ENCODE results near the gene CRYBB3.

DNA sequence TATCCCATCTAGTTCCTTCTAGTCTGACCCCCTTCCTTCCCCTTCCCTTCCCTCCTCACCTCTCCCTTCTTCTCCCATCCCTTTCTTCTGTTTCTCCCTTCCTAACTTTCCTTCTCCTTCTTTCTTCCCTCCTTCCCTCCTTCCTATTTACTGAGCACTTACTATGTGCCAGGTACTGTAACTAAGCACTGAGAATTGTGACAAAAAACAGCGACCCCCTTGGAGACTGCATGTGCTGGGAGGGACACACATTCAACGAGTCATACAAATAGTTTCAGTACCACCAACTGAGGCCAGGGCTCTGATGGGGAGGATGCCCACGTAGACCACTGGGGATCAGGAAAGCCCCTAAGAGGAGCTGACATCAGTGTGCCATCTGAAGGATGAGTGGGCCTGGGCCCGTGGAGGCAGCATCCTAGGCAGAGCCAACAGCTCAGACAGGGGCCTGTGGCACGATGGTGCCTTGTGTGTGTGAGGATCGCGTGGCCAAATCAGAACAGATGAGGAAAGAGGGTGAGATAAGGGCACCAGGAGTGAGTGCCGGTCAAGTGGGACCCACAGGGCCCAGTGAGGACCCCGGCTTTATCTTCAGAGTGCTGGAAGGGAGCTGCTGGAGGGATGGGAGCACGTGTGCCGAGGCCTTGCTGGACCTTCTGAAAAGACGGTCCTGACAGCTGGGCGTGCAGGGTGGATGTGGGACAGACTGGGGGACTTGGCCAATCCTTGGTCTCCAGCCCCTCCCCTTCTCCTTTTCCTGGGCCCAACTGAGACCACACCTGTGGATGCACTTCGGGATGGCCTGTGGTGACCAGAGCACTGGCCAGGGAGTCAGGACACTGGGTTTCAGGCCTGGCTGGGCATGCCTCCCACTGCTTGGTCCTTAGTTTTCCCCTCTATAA, 38.4 kb upstream of the CRYBB3 start:
- TF ChIP-seq, protein P1, sequence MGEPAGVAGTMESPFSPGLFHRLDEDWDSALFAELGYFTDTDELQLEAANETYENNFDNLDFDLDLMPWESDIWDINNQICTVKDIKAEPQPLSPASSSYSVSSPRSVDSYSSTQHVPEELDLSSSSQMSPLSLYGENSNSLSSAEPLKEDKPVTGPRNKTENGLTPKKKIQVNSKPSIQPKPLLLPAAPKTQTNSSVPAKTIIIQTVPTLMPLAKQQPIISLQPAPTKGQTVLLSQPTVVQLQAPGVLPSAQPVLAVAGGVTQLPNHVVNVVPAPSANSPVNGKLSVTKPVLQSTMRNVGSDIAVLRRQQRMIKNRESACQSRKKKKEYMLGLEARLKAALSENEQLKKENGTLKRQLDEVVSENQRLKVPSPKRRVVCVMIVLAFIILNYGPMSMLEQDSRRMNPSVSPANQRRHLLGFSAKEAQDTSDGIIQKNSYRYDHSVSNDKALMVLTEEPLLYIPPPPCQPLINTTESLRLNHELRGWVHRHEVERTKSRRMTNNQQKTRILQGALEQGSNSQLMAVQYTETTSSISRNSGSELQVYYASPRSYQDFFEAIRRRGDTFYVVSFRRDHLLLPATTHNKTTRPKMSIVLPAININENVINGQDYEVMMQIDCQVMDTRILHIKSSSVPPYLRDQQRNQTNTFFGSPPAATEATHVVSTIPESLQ (CRISPR knock-in tag; IDR thresholded peaks at IDR 0.05) = no peak
- TF ChIP-seq, protein P2, sequence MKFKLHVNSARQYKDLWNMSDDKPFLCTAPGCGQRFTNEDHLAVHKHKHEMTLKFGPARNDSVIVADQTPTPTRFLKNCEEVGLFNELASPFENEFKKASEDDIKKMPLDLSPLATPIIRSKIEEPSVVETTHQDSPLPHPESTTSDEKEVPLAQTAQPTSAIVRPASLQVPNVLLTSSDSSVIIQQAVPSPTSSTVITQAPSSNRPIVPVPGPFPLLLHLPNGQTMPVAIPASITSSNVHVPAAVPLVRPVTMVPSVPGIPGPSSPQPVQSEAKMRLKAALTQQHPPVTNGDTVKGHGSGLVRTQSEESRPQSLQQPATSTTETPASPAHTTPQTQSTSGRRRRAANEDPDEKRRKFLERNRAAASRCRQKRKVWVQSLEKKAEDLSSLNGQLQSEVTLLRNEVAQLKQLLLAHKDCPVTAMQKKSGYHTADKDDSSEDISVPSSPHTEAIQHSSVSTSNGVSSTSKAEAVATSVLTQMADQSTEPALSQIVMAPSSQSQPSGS (CRISPR knock-in tag; IDR thresholded peaks at IDR 0.05; ENCODE audit: borderline replicate concordance, low read depth) = no peak
- TF ChIP-seq NR2C2 (CRISPR knock-in tag; IDR thresholded peaks at IDR 0.05) (no peak), RELA (CRISPR knock-in tag; IDR thresholded peaks at IDR 0.05; ENCODE audit: borderline replicate concordance) (no peak), SP1 (CRISPR knock-in tag; conservative IDR thresholded peaks at IDR 0.05) (no peak), MAX (CRISPR knock-in tag; IDR thresholded peaks at IDR 0.05) (no peak), SOX15 (CRISPR knock-in tag; IDR thresholded peaks at IDR 0.05) (no peak), JUN (CRISPR knock-in tag; IDR thresholded peaks at IDR 0.05) (no peak), CTCF (IDR thresholded peaks at IDR 0.05) (no peak), IRF2 (CRISPR knock-in tag; IDR thresholded peaks at IDR 0.05; ENCODE audit: borderline replicate concordance, low read depth) (no peak)
- TF ChIP-seq, protein P3, sequence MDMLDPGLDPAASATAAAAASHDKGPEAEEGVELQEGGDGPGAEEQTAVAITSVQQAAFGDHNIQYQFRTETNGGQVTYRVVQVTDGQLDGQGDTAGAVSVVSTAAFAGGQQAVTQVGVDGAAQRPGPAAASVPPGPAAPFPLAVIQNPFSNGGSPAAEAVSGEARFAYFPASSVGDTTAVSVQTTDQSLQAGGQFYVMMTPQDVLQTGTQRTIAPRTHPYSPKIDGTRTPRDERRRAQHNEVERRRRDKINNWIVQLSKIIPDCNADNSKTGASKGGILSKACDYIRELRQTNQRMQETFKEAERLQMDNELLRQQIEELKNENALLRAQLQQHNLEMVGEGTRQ (CRISPR knock-in tag; IDR thresholded peaks at IDR 0.05) = no peak

Measured in WTC11 (cell line).